ENCODE measurements around the gene VKORC1.
A peak's percentile ranks its signal among the peaks of the same experiment; 100 is the strongest.
"Not testable (repeated sequence)": the region's sequence is repeated elsewhere in the genome, so short reads cannot be mapped to it uniquely, and the experiment has no call there.

VKORC1 gene

GRCh38 chr16:31094424-31095120 is at the start of gene VKORC1:
Gene VKORC1 (minus strand): TSS chr16:31094797. CDS start chr16:31094729, 68 bp downstream.
- DNase-seq, result peak; percentile 86

GRCh38 chr16:31143694-31144148 is 49.1 kb upstream of the VKORC1 start:
- DNase-seq, result no peak

GRCh38 chr16:31143011-31143693 is 48.6 kb upstream of the VKORC1 start:
- no peak for DNase-seq

- DNase-seq, result peak; percentile 81
Observed at GRCh38 chr16:31142109-31143010, 47.8 kb upstream of the VKORC1 start.

GRCh38 chr16:31141489-31142108 is 47.0 kb upstream of the VKORC1 start:
- DNase-seq, result no peak

- not testable (repeated sequence) for DNase-seq
Observed at GRCh38 chr16:31141071-31141469, 46.5 kb upstream of the VKORC1 start.

GRCh38 chr16:31138621-31139578 is 44.3 kb upstream of the VKORC1 start:
- no peak for DNase-seq

GRCh38 chr16:31136822-31137499 is 42.4 kb upstream of the VKORC1 start:
- DNase-seq, result not testable (repeated sequence)

- DNase-seq, result no peak
Observed at GRCh38 chr16:31136287-31136662, 41.7 kb upstream of the VKORC1 start.

- DNase-seq, result no peak
Observed at GRCh38 chr16:31135535-31136286, 41.1 kb upstream of the VKORC1 start, which contains the start of gene PRSS8. Gene PRSS8 (minus strand): TSS chr16:31135727. CDS start chr16:31135498, 229 bp downstream.

GRCh38 chr16:31134625-31135534 is 40.3 kb upstream of the VKORC1 start:
- no peak for DNase-seq

GRCh38 chr16:31134091-31134571 is 39.5 kb upstream of the VKORC1 start:
- no peak for DNase-seq

- no peak for DNase-seq
Observed at GRCh38 chr16:31133046-31133501, 38.5 kb upstream of the VKORC1 start.

GRCh38 chr16:31132303-31132979 is 37.8 kb upstream of the VKORC1 start:
- DNase-seq, result no peak

GRCh38 chr16:31131841-31132271 is 37.3 kb upstream of the VKORC1 start:
- no peak for DNase-seq

GRCh38 chr16:31131416-31131815 is 36.8 kb upstream of the VKORC1 start:
- no peak for DNase-seq

- no peak for DNase-seq
Observed at GRCh38 chr16:31130899-31131298, 36.3 kb upstream of the VKORC1 start.

- DNase-seq, result no peak
Observed at GRCh38 chr16:31130336-31130891, 35.8 kb upstream of the VKORC1 start.
